Measurements from ENCODE around the gene KRT28. TPM values are rescaled to one million over a fixed set of nuclear protein-coding genes. Genes with fewer than 3 reads are reported as not detected.

KRT28 gene
- total and polyA plus RNA-seq, 2 experiments from 2014 or later, result not detected

GRCh38 chr17:40777971-40778370, 21.8 kb downstream of the KRT28 start (continued):
- no peak for TF ChIP-seq ZNF462 (CRISPR knock-in tag; IDR thresholded peaks at IDR 0.05)

- Histone ChIP-seq H3K79me2 (replicated peaks; ENCODE audit: insufficient read depth) (no peaks in the 10 kb centered on the region), H3K9me2 (ENCODE audit: insufficient read depth) (no peaks in the 10 kb centered on the region), H3K27me3 (ENCODE audit: insufficient read depth) (peaks cover 15% of the 10 kb centered on the region), H3K36me3 (ENCODE audit: insufficient read depth) (no peaks in the 10 kb centered on the region), H3F3A (replicated peaks; ENCODE audit: low read depth) (no peaks in the 10 kb centered on the region), H2AFZ (no peak overlapping the region), H3K4me2 (no peak overlapping the region), H3K4me3 (no peak overlapping the region), H4K20me1 (replicated peaks; ENCODE audit: insufficient read depth) (no peaks in the 10 kb centered on the region), H3K27ac (ENCODE audit: low read depth) (no peak overlapping the region), H3K4me1 (ENCODE audit: insufficient read depth) (no peaks in the 10 kb centered on the region)
- Mint-ChIP-seq H3K36me3 (ENCODE audit: low read depth) (no peaks in the 10 kb centered on the region), H3K9me3 (no peaks in the 10 kb centered on the region), H3K4me3 (no peak overlapping the region), H3K27me3 (ENCODE audit: insufficient read depth, low read depth, poor library complexity) (peaks cover 6% of the 10 kb centered on the region), H3K4me1 (no peaks in the 10 kb centered on the region), H3K27ac (no peak overlapping the region)
- DNase-seq (ENCODE audit: low spot score) (no peak), ATAC-seq (no peak)
- TF ChIP-seq CTCF (conservative IDR thresholded peaks at IDR 0.05; ENCODE audit: low read depth in 2 of 2) (no peak), REST (IDR thresholded peaks at IDR 0.05; ENCODE audit: unreplicated experiment) (no peak), JUNB (IDR thresholded peaks at IDR 0.05; ENCODE audit: unreplicated experiment) (no peak)
Measured at GRCh38 chr17:40777459-40777858, 22.3 kb downstream of the KRT28 start.

Measured in GM23338 (cell line).